ENCODE data around the gene B4GALNT4.
"Not testable (repeated sequence)": the region's sequence is repeated elsewhere in the genome, so short reads cannot be mapped to it uniquely, and the experiment has no call there.

The B4GALNT4 gene

DNA sequence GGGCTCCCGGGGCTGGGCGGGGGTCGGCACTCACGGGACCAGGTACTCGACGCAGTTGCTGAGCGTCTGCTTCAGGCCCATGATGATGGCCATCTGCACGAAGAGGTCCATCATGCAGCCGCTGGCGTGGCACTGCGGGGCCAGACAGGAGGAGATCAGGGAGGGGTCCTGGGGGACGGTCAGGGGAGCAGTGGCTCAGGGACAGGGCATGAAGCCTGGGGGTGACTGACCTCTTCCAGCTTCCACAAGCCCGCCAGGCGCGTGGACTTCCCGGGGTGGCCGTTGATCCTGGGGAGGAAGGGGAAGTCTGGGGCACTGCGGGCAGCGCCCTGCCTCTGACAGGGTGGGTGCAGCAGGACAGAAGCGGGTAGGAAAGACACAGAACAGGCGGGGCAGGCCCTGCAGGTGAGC, 51.6 kb downstream of the B4GALNT4 start:
- DNase-seq (ENCODE audit: low spot score): no peak
- TF ChIP-seq, protein P1, sequence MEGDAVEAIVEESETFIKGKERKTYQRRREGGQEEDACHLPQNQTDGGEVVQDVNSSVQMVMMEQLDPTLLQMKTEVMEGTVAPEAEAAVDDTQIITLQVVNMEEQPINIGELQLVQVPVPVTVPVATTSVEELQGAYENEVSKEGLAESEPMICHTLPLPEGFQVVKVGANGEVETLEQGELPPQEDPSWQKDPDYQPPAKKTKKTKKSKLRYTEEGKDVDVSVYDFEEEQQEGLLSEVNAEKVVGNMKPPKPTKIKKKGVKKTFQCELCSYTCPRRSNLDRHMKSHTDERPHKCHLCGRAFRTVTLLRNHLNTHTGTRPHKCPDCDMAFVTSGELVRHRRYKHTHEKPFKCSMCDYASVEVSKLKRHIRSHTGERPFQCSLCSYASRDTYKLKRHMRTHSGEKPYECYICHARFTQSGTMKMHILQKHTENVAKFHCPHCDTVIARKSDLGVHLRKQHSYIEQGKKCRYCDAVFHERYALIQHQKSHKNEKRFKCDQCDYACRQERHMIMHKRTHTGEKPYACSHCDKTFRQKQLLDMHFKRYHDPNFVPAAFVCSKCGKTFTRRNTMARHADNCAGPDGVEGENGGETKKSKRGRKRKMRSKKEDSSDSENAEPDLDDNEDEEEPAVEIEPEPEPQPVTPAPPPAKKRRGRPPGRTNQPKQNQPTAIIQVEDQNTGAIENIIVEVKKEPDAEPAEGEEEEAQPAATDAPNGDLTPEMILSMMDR (IDR thresholded peaks at IDR 0.05; ENCODE audit: extremely low read depth, insufficient read depth, missing control alignments): no peak
- in situ Hi-C loops (cut with MboI; ENCODE audit: low pct_unique_long_range_greater_than_20kb, low sequenced_read_pairs, unreplicated experiment): no loop called here

DNA sequence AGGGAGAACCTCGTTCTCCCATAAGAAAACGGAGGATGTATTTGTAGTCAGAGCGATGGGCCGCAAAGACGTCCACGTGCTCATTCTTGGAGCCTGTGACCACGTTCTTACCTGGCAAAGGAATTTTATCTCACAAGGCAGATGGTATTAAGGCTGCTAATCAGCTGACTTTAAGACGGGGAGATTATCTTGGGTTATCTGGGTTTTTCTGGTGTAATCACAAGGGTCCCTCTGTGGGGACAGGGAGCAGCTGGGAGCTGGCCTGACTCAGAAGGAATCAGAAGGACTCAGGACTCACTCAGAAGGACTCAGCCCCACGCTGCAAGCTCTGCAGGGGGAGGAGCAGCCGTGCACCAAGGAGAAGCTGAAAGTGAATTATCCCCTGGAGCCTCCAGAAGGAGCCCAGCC, 53.0 kb downstream of the B4GALNT4 start:
- in situ Hi-C loops (cut with MboI; ENCODE audit: low pct_unique_long_range_greater_than_20kb, low sequenced_read_pairs, unreplicated experiment): no loop called here
- TF ChIP-seq, protein P1 (IDR thresholded peaks at IDR 0.05; ENCODE audit: extremely low read depth, insufficient read depth, missing control alignments): no peak
- DNase-seq (ENCODE audit: low spot score): no peak

DNA sequence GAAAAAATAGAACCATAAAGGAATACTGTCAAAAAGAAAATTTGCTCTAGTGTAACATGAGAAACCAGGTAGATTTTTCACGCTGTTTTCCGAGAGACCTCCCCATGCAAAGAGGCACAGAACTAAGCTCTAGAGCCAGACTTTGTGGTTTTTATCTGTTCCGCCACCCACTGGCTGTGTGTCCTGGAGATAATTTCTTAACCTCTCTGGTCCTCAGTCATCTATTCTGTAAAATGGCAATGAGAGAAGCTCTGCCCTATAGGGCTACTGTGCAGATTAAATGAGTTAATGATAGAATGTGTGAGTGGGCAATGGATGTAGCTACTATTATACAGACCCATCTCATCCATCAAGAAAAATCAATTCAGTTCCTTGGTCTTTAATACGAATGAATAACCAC, 54.9 kb downstream of the B4GALNT4 start:
- DNase-seq (ENCODE audit: low spot score): no peak
- TF ChIP-seq, protein P1 (IDR thresholded peaks at IDR 0.05; ENCODE audit: extremely low read depth, insufficient read depth, missing control alignments): no peak

DNA sequence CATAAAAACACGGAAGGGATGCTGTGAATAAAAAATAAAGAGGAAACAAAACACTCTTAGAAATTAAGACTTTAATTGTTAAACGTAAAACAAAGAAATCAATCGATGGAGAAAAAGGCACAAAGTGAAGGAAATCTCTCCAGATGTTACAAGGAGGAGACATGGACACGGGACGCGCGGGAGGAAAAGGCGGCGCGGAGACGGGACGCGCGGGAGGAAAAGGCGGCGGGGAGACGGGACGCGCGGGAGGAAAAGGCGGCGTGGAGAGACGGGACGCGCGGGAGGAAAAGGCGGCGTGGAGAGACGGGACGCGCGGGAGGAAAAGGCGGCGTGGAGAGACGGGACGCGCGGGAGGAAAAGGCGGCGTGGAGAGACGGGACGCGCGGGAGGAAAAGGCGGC, 55.5 kb downstream of the B4GALNT4 start:
- in situ Hi-C loops (cut with MboI; ENCODE audit: low pct_unique_long_range_greater_than_20kb, low sequenced_read_pairs, unreplicated experiment); DNase-seq (ENCODE audit: low spot score): not testable (repeated sequence)

More for the DNA sequence above, 54.9 kb downstream of the B4GALNT4 start:
- in situ Hi-C loops (cut with MboI; ENCODE audit: low pct_unique_long_range_greater_than_20kb, low sequenced_read_pairs, unreplicated experiment): no loop called here

DNA sequence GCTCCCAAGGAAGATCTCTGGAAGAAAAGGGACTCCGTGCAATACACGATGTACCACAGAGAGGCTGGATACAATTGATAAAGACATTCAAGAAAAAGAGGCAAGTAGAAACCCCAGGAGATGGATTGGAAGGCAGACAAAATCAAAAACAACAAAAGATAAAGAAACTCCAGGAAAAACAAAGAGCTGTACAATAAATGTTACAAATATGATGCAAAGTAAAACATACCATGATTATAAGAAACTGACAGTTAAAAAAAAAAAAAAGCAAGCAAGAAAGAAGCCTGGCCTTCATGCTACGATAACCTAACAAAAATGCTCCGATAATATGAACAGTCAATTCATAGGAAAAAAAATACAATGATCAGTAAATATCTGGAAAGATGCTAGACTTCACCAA, 56.0 kb downstream of the B4GALNT4 start:
- TF ChIP-seq, protein P1 (IDR thresholded peaks at IDR 0.05; ENCODE audit: extremely low read depth, insufficient read depth, missing control alignments): no peak
- in situ Hi-C loops (cut with MboI; ENCODE audit: low pct_unique_long_range_greater_than_20kb, low sequenced_read_pairs, unreplicated experiment): no loop called here
- no peak for DNase-seq (ENCODE audit: low spot score)

DNA sequence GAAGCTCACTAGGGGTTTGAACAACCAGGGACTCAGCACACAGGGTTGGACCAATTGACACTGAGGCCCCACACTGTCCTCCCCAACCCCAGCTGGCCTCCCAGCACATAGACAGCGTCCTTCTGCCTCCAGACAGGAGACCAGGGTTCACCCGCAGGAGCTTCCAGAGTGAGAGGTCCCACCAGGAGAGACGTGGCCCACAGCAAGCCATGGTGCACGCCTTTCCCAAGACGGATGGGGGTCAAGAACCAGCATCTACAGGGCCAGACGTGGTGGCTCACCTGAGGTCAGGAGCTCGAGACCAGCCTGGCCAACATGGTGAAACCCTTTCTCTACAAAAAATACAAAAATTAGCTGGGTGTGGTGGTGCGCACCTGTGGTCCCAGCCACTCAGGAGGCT, 57.6 kb downstream of the B4GALNT4 start:
- TF ChIP-seq, protein P1 (IDR thresholded peaks at IDR 0.05; ENCODE audit: extremely low read depth, insufficient read depth, missing control alignments): no peak
- DNase-seq (ENCODE audit: low spot score): no peak
- in situ Hi-C loops (cut with MboI; ENCODE audit: low pct_unique_long_range_greater_than_20kb, low sequenced_read_pairs, unreplicated experiment): no loop called here

DNA sequence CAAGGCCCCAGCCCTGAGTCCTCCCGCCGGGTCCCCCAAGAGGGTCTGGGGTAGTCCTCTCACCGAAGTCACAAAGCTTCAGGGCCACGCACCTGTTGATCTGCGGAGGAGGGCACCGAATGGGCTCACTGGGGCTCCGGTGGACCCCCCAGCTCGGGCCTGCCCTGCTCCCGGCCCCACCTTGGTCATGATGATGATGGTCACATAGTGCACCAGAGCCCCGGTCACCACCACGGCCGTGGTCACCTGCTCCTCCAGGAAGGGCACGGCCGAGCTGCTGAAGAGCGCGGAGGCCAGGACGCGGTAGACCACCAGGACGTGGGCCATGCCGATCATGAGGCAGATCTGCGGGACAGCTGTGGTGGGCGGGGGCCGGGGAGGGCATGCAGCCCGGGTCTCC, 59.0 kb downstream of the B4GALNT4 start:
- TF ChIP-seq, protein P1 (IDR thresholded peaks at IDR 0.05; ENCODE audit: extremely low read depth, insufficient read depth, missing control alignments): no peak
- no peak for DNase-seq (ENCODE audit: low spot score)
- in situ Hi-C loops (cut with MboI; ENCODE audit: low pct_unique_long_range_greater_than_20kb, low sequenced_read_pairs, unreplicated experiment): no loop called here
